Measurements from ENCODE around the gene PLCL2.

- TF ChIP-seq CTCF (IDR thresholded peaks at IDR 0.05) (no peak), POLR2A (IDR thresholded peaks at IDR 0.05) (no peak)
Observed at GRCh38 chr3:17065315-17065714, 180.6 kb downstream of the PLCL2 start.
